Activated naive CD4-positive, alpha-beta T cell treated with anti-CD3 and anti-CD28 coated beads, Interleukin-2, amount 10 ng/mL, durations not matched to agents 7 days and 5 days (primary cell): ENCODE results near the gene FUT3.
"Not testable (repeated sequence)": the region's sequence is repeated elsewhere in the genome, so short reads cannot be mapped to it uniquely, and the experiment has no call there.

Experiments
- CTCF ChIA-PET: fragments of 350-600 bp; sonication (Branson Sonifier 250); formaldehyde crosslinking; loops from one replicate; lab custom pipeline; 2021; ENCODE audit warnings: antibody characterized with exemption; lab: Charles Lee
- DNase-seq: peaks from one replicate; pipeline ENCODE4 v3.0.0-alpha.2; 2020
- H3K27ac Mint-ChIP-seq: one replicate; pipeline ENCODE4 v1.8.0; 2021; ENCODE audit warnings: mild to moderate bottlenecking, moderate library complexity, mixed read lengths
- H3K27me3 Mint-ChIP-seq: one replicate; pipeline ENCODE4 v1.8.0; 2021; ENCODE audit warnings: mild to moderate bottlenecking, mixed read lengths
- H3K36me3 Mint-ChIP-seq: one replicate; pipeline ENCODE4 v1.8.0; 2021; ENCODE audit warnings: mixed read lengths
- H3K4me1 Mint-ChIP-seq: one replicate; pipeline ENCODE4 v1.8.0; 2021; ENCODE audit warnings: mixed read lengths
- H3K4me3 Mint-ChIP-seq: one replicate; pipeline ENCODE4 v1.8.0; 2021; ENCODE audit warnings: mild to moderate bottlenecking, moderate library complexity, mixed read lengths
- H3K9me3 Mint-ChIP-seq: one replicate; pipeline ENCODE4 v1.8.0; 2021; ENCODE audit warnings: mixed read lengths

The FUT3 gene

DNA sequence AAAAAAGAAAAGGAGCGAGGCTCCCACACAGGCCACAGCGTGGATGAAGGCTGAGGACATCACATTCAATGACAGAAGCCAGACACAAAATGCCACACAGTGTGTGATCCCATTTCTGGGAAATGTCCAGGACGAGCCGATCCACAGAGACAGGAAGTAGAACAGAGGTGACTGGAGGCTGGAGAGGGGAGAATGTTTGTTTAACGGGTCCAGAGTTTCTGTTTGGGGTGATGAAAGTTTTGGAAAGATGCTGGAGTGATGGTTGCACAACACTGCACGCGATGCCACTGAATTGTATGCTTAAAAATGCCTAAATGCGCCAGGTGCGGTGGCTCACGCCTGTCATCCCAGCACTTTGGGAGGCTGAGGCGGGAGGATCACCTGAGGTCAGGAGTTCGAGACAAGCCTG, 19.7 kb upstream of the FUT3 start:
- Mint-ChIP-seq H3K27ac (no peak overlapping the region), H3K9me3 (no peaks in the 10 kb centered on the region), H3K36me3 (no peaks in the 10 kb centered on the region), H3K4me3 (no peak overlapping the region), H3K27me3 (no peaks in the 10 kb centered on the region), H3K4me1 (peaks cover 2% of the 10 kb centered on the region)
- CTCF ChIA-PET = no interaction called here
- DNase-seq = no peak

DNA sequence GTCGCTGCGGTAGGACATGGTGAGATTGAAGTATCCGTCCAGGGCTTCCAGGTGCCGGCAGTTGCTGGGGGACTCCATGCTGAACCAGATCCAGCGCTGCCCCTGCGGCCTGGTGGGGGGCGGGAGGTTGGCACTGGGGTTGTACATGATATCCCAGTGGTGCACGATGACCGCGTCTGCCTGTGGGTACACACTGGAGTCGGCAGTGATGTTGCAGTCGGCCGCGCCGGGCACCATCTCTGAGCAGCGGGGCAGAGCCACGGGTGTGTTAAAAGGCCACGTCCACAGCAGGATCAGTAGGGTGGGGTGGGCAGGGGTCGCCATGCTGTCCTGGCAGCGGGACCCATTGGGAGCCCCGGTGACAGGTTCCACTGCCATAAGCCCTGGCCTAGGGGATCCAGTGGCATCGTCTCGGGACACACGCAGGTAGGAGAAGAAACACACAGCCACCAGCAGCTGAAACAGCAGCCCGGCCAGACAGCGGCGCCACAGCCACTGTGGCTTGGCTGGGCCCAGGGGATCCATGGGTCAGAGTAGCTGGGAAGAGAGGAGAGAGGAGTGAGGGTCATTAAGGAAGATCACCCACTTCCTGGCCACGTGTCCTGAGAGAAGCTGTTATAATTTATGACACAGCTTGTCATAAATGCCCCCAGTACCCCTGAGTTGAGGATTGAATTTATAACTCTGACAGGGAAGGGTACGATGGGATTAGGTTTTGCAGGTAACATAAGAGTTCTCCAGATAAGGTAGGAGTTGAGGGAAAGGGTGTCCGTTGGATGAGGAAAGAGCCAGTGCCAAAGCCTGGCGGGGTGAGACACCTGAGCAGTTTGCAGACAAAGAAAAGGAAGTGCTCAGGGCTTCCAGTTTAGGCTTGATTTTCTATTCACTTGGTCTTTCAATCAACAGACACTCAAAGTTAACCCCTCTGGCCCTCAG, 16.2 kb upstream of the FUT3 start:
- Mint-ChIP-seq H3K9me3 (no peaks in the 10 kb centered on the region), H3K4me1 (no peaks in the 10 kb centered on the region), H3K27me3 (no peaks in the 10 kb centered on the region), H3K27ac (no peak overlapping the region), H3K4me3 (no peak overlapping the region), H3K36me3 (no peaks in the 10 kb centered on the region)
- CTCF ChIA-PET = no interaction called here
- no peak for DNase-seq

DNA sequence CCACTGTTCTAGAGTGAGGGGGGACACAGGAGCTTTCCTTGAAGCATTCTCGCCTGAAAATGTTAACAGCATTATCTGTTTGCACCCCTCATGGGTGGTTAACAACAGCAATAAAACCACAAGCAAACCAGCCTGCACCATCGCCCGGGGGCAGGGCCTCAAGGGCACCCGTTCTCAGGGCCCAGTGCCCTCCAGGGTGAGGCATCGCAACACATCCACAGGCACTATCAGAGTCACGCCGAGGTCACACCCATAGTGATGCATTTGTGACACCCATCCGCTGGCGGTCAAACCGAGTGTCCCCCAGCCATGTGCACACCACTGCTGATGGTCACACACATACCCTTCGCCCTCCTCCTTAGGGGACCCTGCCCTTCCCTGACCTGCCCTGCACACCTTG, 14.5 kb upstream of the FUT3 start:
- no peaks in the 10 kb centered on the region for H3K4me1 Mint-ChIP-seq
- H3K4me3 Mint-ChIP-seq = no peak overlapping the region
- CTCF ChIA-PET = no interaction called here
- no peaks in the 10 kb centered on the region for H3K36me3 Mint-ChIP-seq
- no peak for DNase-seq
- H3K27me3 Mint-ChIP-seq = peaks cover 7% of the 10 kb centered on the region
- no peaks in the 10 kb centered on the region for H3K9me3 Mint-ChIP-seq
- H3K27ac Mint-ChIP-seq = no peak overlapping the region

DNA sequence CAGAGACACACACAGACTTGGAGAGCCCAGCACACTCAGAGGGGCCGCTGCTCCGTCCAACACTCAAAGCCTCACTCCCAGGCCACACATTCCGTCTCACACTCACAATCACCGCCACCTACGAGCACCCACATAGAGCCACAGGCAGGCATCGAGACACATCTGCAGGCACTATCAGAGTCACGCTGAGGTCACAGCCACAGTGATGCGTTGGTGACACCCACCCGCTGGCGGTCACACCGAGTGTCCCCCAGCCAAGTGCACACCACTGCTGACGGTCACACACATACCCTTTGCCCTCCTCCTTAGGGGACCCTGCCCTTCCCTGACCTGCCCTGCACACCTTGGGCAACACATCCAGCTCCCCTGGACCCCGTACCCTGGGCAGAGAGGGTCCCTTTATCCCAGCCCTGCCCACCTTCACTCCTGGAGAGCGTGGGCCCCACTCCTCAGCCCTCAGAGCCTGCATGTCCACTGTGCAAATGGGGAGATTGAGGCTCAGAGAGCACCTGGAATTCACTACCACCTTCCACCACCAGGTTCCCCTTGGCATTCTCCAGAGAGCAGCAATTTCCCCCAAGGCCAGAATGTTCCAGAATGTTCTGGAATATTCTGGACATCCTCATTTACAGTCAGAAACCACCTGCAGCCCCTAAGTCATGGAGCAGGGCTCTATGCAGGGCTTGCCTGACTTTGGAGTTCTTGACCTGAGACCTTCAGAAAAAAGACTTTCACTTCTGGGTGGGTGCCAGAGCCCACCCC, 13.7 kb upstream of the FUT3 start:
- H3K4me3 Mint-ChIP-seq = no peak overlapping the region
- no peak for DNase-seq
- CTCF ChIA-PET = no interaction called here
- no peaks in the 10 kb centered on the region for H3K36me3 Mint-ChIP-seq
- no peaks in the 10 kb centered on the region for H3K4me1 Mint-ChIP-seq
- H3K27me3 Mint-ChIP-seq = peaks cover 7% of the 10 kb centered on the region
- H3K27ac Mint-ChIP-seq = no peak overlapping the region
- H3K9me3 Mint-ChIP-seq = no peaks in the 10 kb centered on the region

DNA sequence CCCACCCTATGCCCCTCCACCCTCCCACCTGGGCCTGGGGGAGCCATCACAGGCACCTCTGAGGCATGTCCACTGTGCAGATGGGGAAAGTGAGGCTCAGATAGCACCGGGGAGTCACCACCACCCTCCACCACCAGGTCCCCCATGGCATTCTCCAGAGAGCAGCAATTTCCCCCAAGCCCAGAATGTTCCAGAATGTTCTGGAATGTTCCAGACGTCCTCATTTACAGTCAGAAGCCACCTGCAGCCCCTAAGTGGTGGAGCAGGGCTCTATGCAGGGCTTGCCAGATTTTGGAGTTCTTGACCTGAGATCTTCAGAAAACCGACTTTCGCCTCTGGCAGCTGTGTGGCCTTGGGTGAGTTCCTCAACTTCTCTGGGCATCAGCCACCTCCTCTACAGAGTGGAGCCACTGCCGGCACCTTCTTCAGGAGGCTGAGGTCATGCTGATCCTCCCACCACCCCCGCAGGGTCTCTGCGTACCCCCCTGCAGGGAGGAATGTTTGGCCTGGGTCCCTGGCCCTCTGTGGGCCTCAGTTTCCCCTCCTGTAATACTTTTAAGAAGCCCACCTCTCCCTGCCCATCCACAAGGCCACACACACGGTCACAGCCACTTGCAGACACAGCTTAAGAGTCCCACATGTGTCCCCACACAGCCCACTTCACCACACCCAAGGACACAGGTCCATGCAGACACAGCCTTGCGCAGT, 12.9 kb upstream of the FUT3 start:
- DNase-seq = no peak
- Mint-ChIP-seq H3K4me3 (no peak overlapping the region), H3K36me3 (no peaks in the 10 kb centered on the region), H3K27ac (no peak overlapping the region), H3K27me3 (peaks cover 7% of the 10 kb centered on the region), H3K4me1 (no peaks in the 10 kb centered on the region), H3K9me3 (no peaks in the 10 kb centered on the region)
- CTCF ChIA-PET = no interaction called here

DNA sequence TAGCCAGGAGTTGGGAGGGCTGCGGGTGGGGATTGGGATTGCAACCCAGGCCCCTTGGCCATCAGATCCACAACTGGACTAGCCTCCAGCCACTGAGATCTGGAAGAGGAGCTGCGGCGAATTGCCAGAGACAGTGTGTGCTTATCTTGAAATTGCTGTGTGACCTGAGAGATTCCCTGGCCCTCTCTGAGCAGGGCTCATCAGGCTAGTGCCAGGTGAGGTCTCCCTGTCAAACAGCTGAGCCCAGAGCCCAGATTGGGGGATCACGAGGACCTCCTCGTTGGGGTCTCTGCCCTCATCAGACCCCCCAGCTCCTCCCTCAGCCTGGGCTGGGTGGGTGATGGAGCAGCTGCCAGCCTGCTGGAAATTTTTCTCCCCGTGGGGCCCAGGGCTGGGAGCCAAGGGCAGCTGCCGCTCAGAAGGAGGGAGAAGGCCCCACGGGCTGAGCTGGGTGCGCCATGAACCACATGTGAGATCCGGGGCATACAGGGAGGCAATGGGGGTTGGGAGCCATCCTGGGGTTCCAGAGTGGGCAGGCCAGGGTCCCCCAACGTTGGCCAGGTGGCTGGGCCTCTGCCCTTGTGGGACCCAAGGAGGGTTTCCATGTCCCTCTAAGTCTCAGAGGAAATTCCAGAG, 11.9 kb upstream of the FUT3 start:
- no peak for DNase-seq
- CTCF ChIA-PET = interaction anchor here (0.9 kb wide), 1 partner anchor 59 kb away, joined by 3 read pairs; no protein-coding TSS in a partner anchor
- Mint-ChIP-seq H3K4me3 (no peak overlapping the region), H3K4me1 (no peaks in the 10 kb centered on the region), H3K27me3 (peaks cover 7% of the 10 kb centered on the region), H3K36me3 (no peaks in the 10 kb centered on the region), H3K27ac (no peak overlapping the region), H3K9me3 (no peaks in the 10 kb centered on the region)

DNA sequence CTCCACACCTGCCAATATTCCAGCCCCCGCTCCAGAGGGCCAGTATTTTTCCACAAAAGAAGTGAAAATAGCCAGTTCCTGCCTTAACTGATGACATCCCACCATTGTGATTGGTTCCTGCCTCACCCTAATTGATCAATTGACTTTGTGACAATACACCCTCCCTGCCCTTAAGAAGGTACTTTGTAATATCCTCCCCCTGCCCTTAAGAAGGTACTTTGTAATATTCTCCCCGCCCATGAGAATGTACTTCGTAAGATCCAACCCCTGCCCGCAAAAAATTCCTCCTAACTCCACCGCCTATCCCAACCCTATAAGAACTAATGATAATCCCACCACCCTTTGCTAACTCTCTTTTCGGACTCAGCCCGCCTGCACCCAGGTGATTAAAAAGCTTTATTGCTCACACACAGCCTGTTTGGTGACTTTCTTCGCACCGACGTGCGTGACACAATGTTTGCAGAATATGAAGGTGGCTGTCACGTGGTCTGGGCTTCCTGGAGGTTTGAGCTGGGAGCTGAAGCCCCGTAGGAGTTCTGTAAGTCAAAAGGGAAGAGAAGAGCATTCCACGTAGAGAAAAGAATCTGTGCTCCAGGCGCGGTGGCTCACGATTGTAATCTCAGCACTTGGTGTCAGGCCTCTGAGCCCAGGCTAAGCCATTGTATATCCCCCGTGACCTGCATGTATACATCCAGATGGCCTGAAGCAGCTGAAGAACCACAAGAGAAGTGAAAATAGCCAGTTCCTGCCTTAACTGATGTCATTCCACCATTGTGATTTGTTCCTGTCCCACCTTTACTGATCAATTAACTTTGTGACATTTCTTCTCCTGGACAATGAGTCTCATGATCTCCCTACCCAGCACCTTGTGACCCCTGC, 6.2 kb upstream of the FUT3 start:
- H3K9me3 Mint-ChIP-seq = no peaks in the 10 kb centered on the region
- peaks cover 18% of the 10 kb centered on the region for H3K27me3 Mint-ChIP-seq
- no peak overlapping the region for H3K27ac Mint-ChIP-seq
- DNase-seq = no peak
- H3K4me3 Mint-ChIP-seq = no peak overlapping the region
- CTCF ChIA-PET = no interaction called here
- no peaks in the 10 kb centered on the region for H3K4me1 Mint-ChIP-seq
- no peaks in the 10 kb centered on the region for H3K36me3 Mint-ChIP-seq

DNA sequence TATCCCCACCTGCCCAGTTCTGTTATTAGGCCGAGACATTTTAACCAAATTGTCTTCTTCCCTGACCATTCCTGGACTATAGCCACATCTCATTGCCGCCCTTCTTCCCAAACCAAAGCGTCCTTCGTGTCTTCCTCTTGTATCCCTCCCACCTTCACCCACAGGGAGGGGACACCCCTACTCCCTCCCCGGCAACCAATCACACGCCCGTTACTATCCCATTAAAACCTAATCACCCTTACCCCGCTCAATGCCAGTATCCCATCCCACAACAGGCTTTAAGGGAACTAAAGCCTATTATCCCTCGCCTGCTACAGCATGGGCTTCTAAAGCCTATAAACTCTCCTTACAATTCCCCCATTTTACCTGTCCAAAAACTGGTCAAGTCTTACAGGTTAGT, 3.9 kb upstream of the FUT3 start:
- H3K27me3 Mint-ChIP-seq = peaks cover 11% of the 10 kb centered on the region
- H3K9me3 Mint-ChIP-seq, H3K27ac Mint-ChIP-seq, H3K4me3 Mint-ChIP-seq, CTCF ChIA-PET, H3K4me1 Mint-ChIP-seq, DNase-seq, H3K36me3 Mint-ChIP-seq: not testable (repeated sequence)

DNA sequence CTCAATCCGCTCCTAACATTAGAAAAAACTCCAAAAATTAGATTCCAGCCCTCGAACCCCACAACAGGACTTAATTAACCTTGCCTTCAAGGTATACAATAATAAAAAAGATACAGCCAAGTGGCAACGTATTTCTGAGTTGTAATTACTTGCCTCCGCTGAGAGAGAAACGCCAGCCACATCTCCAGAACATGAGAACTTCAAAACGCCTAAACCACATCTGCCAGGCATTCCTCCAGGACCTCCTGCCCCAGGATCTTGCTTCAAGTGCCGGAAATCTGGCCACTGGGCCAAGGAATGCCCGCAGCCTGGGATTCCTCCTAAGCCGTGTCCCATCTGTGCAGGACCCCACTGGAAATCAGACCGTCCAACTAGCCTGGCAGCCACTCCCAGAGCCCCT, 2.9 kb upstream of the FUT3 start:
- H3K4me1 Mint-ChIP-seq, H3K27ac Mint-ChIP-seq, H3K4me3 Mint-ChIP-seq, DNase-seq, H3K36me3 Mint-ChIP-seq, H3K9me3 Mint-ChIP-seq, CTCF ChIA-PET: not testable (repeated sequence)
- H3K27me3 Mint-ChIP-seq = peaks cover 11% of the 10 kb centered on the region

DNA sequence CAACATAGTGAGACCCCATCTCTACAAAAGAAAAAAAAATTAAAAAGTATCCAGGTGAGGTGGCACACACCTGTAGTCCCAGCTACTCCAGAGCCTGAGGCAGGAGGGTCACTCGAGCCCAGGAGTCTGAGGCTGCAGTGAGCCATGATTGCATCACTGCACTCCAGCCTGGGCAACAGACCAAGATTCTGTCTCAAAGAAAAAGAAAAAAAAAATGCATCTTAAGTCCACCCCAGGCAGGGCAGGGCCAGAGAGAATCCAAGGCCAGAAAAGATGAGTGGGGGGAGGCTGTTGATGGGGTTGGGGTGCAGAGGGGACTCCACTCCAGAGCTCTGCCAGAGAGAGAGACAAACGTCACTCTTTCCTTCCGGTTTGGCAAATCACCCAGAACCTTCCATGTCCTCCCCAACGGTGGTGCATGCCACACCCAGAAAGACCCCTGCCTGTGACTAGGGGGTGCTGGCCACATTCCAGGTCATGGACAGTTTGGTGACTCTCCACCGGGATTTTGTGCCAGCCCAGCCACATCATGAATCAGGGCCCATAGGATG, 431 bp downstream of the FUT3 start:
- H3K27me3 Mint-ChIP-seq = peaks cover 11% of the 10 kb centered on the region
- no peaks in the 10 kb centered on the region for H3K4me1 Mint-ChIP-seq
- CTCF ChIA-PET = no interaction called here
- no peak for DNase-seq
- H3K36me3 Mint-ChIP-seq = no peaks in the 10 kb centered on the region
- no peak overlapping the region for H3K27ac Mint-ChIP-seq
- no peak overlapping the region for H3K4me3 Mint-ChIP-seq
- no peaks in the 10 kb centered on the region for H3K9me3 Mint-ChIP-seq

DNA sequence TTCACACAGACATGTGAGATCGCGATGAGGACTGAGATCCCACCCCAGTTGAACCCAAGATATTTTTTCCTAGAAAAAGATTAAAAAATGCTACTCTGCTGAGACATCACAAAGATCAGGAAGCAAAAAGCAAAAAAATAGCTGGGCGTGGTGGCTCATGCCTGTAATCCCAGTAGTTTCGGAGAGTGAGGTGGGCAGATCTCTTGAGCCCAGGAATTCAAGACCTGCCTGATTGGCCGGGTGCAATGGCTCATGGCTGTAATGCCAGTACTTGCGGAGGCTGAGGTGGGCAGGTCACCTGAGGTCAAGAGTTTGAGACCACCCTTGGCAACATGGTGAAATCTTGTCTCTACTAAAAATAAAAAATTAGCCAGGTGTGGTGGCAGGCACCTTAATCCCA, 1.1 kb downstream of the FUT3 start:
- no peaks in the 10 kb centered on the region for H3K36me3 Mint-ChIP-seq
- no peak for DNase-seq
- no peaks in the 10 kb centered on the region for H3K4me1 Mint-ChIP-seq
- CTCF ChIA-PET = no interaction called here
- no peak overlapping the region for H3K27ac Mint-ChIP-seq
- no peaks in the 10 kb centered on the region for H3K9me3 Mint-ChIP-seq
- no peak overlapping the region for H3K4me3 Mint-ChIP-seq
- peaks cover 11% of the 10 kb centered on the region for H3K27me3 Mint-ChIP-seq

DNA sequence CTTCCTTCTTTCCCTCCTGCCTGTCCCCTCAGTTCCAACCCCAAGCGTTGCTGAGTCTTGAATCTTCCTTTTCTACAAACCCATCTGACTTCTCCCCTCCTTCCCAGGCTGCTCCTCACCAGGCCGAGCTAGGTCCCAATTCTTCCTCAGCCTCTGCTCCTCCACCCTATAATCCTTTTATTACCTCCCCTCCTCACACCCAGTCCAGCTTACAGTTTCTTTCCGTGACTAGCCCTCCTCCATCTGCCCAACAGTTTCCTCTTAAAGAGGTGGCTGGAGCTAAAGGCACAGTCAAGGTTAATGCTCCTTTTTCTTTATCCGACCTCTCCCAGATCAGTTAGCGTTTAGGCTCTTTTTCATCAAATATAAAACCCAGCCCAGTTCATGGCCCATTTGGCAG, 2.6 kb downstream of the FUT3 start:
- CTCF ChIA-PET = not testable (repeated sequence)

DNA sequence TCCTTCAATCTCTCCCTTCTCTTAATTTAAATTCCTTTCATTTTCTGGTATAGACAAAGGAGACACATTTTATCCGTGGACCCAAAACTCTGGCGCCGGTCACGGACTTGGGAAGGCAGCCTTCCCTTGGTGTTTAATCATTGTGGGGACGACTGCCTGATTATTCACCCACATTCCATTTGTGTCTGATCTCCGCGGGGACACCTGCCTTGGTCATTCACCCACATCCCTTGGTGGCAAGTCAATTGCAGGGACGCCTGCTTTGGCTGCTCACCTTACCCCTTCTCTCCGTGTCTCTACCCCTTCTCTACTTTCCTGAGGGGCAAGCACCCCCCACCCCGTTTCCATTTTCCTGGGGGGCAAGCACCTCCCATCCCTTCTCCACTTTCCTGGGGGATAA, 3.4 kb downstream of the FUT3 start:
- H3K4me3 Mint-ChIP-seq, H3K27me3 Mint-ChIP-seq, H3K36me3 Mint-ChIP-seq, H3K27ac Mint-ChIP-seq, H3K9me3 Mint-ChIP-seq, H3K4me1 Mint-ChIP-seq, CTCF ChIA-PET, DNase-seq: not testable (repeated sequence)

More for the DNA sequence above, 2.6 kb downstream of the FUT3 start:
- peaks cover 12% of the 10 kb centered on the region for H3K27me3 Mint-ChIP-seq
- not testable (repeated sequence) for H3K4me1 Mint-ChIP-seq, H3K27ac Mint-ChIP-seq, H3K4me3 Mint-ChIP-seq, DNase-seq, H3K36me3 Mint-ChIP-seq, H3K9me3 Mint-ChIP-seq
